Stimulated activated CD4-positive, alpha-beta T cell treated with anti-CD3 and anti-CD28 coated beads, Interleukin-2, amount 100 ng/mL, for 24 hours (primary cell): Measurements from ENCODE around the gene PIK3CG.
"Not testable (repeated sequence)": the region's sequence is repeated elsewhere in the genome, so short reads cannot be mapped to it uniquely, and the experiment has no call there.

Source experiments
- DNase-seq, 2 donors: peaks; one replicate each; pipeline ENCODE4 v3.0.0-alpha.2; 2020

The PIK3CG gene

DNA sequence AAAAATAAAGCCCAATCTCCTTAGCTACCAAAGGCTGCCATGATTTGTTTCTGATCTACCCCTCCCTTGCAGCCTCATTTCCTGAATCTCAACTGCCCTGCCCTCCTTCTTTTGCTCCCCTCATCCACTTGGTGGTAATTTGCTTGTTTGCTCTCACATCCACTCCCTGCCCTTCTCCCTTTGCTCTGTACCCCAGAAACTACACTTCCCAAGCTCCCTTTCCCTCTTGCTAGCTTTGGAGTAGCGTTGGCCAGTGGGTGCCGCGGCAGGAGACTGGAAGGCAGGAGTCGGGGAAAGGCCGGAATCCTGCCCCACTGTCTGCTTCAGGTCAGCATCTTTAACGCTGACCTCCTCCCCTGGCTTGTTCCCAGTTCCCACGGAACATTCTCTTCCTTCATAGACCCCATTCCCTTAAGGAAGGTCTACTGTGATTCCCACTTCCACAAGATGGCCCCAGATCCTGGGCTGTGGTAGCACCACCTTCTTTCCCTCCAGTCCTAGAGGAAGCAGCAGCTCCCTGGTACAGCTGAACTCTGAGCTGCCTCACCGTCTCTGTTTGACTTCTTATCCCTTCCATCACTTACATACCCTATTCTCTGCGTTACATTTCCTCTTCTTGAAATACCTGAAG, 79.1 kb downstream of the PIK3CG start:
- DNase-seq, result no peak

DNA sequence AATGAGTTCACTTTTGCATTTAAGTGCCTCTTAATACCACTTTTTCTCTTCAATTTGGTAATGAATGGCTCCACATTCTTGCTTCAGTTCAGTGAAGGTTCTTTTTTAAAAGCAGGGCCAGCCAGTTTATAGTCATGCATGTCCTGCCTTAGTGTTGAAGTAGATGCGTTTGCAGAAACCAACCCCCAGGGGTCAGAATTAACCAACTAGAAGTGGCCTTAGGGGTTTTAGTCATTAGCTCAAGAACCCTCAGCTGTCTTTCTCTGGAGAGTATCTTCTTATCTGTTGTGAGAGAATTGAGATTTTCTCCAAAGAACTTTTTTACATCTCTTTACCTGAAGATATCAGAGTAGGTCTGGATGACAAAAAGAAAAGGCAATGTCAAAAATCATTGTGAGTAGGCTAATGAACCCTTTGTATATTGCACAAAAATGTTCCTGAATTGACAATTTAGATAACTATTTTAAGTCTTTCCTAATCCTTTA, 82.2 kb downstream of the PIK3CG start:
- peak; percentile 17 to 25 for DNase-seq

DNA sequence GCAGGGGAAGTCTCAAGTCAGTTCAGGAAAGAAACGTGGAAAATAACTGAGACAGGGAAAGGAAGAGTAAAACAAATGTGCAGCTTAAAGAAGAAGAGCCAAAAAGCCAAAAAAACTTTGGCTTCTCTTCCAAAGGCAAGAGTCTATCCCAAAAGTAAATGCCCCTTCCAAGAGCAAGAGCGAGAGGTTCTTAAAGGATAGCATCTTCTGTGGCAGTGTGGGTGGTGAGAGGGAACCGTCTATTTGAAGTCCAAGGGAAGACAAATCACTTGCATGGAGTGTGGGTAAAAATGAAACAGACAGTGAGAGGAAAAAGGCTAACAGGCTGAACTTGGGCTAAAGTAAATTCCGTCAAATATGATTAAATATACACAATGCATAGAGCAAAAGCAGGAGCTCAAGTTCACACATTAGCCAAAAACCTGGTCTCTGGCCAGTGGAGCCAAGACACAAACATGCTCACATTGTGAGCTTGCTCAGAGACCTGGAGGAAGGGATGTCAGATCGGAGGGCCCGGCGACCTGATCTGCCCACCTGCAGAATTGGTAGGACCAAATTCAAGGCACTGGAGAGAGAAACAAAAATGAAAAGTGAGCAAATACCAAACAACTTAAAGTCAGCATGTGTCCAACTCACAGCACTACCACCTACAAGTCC, 87.0 kb downstream of the PIK3CG start:
- DNase-seq, result no peak

DNA sequence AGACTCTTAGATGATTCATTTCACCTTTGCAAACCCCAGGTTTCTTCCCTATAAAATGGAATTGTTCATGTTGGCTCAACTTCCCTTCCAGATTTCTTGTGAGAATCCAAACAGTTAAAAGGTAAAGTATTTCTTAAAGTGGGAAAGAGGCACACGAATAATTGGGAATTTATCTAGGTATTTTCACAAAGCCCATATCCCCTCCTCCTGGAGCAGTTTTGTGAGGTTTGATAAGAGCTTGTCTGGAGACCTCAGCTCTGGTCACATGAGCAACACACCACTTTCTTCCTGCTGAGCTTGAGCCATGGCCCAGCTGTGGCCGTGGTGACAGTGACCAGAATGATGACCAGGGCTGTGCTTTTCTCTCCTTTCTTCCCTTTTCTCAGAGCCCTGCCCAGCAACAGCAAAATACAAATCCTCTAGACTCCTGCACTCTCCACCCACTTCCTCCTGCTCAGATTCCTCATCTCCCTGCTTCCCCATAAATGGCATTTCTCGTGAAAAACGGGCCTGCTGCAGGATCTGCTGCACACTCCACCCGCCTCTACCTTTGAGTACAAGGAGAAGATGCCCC, 87.7 kb downstream of the PIK3CG start:
- DNase-seq, result no peak

DNA sequence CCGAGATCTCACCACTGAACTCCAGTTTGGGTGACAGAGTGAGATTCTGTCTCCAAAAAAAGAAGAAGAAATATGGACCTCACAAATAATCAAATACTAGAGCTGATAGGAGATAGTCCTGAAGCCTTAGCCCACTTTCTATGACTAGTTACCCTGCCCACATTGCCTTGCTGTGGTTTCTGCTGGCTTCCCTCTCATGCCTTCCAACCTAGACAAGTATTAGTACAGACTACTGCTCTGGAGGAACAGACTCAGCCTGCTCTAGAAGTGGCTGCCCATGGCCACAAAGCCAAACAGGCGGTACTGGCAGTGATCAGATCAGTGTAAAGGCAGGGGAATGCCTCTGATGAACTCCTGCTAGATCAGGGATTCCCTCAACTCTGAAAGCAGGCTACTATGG, 89.8 kb downstream of the PIK3CG start:
- DNase-seq, result no peak

DNA sequence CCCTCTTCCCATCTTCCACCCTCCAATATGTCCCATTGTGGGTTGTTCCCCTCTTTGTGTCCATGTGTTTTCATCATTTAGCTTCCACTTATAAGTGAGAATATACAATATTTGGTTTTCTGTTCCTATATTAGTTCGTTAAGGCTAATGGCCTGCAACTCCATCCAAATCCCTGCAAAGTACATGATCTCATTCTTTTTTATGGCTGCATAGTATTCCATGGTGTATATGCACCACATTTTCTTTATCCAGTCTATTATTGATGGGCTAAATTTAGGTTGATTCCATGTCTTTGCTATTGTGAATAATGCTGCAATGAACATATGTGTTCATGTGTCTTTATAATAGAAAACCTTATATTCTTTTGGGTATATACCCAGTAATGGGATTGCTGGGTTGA, 90.8 kb downstream of the PIK3CG start:
- not testable (repeated sequence) for DNase-seq
